NCI-H510A (cell line): ENCODE data around the gene PPM1M.

Experiments used
- DNase-seq: peaks from one replicate; lab custom pipeline; 2025; lab: John Stamatoyannopoulos, UW

PPM1M gene

DNA sequence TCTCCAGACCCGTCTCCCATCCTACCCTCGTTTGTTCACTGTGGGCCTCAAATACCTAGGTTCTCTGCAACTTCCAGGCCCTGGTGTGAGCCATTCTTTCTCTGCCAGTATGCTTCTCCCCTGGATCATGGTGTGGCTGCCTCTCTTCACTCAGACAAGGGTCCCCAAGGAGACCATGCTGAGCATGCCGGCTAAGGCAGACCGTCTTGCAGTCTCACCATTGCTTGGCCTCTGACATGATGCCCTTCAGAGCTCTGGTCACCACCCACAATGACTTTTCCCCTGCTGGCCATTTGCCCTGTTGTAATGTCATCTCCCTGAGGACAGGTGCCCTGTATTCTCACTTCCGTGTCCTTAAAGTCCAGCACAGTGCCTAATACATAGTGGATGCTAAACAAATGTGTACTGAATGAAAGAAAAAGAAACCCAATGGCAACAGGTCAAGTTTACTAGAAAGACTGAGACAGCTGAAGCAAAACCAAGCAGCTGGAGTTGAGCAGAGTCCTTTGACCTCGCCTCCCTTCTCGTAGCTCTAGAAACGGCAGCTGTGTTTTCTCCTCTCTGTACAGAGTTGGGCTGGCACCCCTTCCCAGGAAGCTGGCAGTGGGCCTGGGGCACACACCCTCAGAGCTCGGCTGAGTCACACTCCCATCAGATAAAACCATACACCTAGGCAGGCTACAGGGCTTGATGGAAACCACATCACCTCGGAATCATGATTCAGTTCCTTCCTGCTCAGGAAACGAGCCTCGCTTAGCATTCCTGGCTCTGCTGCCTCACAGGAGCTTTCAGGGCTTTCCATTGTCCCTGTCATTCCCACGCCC, 28.8 kb upstream of the PPM1M start:
- DNase-seq: no peak

GRCh38 chr3:52217409-52217805, 28.2 kb upstream of the PPM1M start:
- no peak for DNase-seq

DNA sequence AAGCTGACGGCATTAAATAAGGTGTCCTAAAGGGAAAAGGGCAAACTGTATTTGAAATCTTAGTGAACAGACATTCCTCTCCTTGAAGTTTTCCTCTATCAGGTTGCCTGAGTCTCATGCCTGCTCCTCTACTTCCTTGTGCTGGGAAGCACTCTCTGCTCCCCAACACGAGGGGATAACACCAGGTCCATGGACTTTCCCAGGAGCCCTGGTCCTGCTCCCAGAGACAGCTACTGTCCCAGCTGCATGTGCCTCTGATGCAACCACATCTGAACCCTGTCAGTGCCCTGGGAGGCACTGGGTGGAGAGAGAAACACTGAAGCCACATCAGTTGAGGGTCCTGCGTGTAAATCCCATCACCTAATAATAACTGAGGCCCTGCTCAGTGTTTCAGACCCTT, 27.5 kb upstream of the PPM1M start:
- no peak for DNase-seq

DNA sequence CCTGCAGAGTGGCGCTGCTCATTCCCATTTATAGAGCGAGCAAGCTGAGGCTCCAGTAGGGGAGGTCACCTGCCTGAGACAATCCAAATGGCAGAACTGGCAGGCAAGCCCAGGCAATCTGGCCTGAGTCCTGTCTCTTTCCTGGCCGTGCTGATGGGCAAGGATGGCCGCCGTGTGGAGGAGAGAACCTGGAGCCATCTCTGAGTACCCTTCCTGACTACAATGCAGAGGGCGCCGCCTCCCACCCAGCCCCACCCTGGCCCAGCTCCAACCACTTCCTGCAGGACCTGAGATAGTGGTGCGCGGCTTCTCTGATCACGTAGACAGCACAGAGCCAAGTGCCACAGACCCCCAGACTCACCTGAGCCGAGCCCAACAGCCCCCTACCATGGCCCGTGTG, 27.1 kb upstream of the PPM1M start:
- no peak for DNase-seq

DNA sequence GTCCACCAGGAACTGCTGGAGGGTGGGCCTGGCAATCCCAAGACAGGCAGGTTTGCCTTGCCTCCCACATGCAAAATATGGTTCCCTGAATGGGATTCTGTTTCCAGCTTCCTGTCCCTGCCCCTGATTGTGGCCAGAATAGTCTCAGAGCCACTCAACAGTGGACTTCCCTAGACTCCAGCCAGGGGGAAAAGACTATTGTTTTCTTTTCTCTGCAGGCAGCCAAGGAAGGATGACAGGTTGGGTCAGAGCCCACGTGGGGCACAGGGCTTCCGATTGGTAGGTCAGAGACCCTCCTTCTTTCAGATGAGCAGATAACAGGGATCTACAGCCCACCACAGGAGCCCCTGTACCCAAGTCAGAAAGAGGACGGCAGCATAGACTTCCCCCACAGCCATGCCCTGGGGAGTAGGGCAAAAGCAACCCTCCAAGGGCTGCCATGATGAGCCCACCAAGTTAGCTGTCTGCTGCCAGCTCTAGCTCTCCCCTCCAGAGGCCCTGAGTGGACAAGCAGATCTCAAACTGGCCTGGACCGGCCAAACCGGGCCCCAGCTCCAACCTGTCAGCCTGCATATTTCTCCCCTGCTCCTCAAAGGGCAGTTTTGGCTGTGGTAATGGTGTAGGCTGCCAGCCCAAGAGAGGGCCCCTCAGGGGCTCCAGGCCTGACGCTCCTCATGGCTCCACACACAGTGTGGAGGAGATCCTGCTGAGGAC, 26.5 kb upstream of the PPM1M start:
- no peak for DNase-seq

- DNase-seq: peak; percentile 13
Observed at GRCh38 chr3:52220380-52221026, 25.1 kb upstream of the PPM1M start.

- no peak for DNase-seq
Observed at GRCh38 chr3:52221141-52221562, 24.4 kb upstream of the PPM1M start.

DNA sequence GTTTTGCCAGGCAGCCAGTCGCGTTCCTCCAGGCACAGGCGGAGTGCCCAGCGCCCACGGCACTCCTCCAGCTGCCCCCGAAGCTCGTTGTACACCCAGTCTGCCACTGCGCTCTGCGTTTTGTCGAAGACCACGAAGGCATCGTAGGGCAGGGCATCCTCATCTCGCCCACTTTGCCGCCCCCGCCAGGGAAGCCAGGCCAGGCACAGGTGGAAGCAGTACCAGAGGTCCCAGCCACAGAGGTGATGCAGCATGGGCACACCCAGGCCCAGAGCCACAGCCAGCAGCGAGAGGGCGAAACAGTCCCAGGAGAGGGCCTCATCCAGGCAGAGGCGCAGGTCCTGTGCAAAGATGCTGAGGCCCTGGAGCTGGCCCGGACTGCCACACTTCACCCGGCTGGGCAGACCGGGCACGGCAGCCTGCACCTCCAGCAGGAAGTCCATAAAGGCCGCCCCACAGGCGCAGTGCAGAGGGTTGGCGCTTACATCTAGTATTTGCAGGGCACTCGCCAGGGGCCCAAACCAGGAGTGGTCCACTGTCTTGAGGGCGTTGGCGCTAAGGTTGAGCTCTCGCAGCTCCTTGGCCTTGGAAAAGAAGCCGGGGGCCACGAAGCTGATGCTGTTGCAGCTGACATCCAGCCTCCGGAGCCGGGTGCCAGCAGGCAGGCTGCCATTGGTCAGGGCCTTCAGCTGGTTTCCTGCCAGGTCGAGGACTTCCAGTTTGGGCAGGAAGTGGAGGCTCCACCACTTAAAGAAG, 23.8 kb upstream of the PPM1M start:
- DNase-seq: no peak

- no peak for DNase-seq
Observed at GRCh38 chr3:52222319-52223221, 23.0 kb upstream of the PPM1M start.

GRCh38 chr3:52223449-52224408, 21.8 kb upstream of the PPM1M start:
- no peak for DNase-seq

- peak; percentile 64 for DNase-seq
Observed at GRCh38 chr3:52225452-52226228, 19.9 kb upstream of the PPM1M start, which contains the start of gene TLR9. Gene TLR9 (minus strand): TSS chr3:52225645. CDS start chr3:52225529, 116 bp downstream.

DNA sequence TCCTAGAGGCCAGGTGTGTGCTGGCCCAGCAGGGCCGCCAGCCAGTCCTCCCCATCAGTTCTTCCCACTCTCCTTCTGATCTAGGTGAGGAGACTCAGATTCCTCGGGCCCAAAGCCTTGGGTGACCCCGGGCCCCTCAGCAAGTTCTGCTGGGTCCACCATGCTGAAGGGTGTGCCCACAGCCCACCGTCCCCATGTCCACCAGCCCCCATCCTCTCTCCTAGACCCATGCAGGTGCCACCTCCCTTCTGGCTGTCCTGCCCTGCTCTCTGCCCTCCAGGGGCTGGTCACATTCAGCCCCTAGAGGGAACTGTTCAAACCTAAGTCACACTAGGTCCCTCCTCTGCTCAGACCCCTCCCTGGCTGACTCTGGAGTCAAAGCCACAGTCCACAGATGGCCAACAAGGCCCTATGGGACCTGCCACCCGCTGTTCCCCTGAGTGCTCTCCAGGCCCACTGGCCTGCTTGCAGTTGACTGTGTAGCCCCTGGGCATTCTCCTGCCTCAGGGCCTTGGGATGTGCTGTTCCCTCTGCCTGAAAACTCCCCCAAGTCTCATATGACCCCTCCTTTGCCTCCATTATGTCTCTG, 19.2 kb upstream of the PPM1M start:
- DNase-seq: no peak

GRCh38 chr3:52227117-52227516, 18.4 kb upstream of the PPM1M start:
- no peak for DNase-seq

GRCh38 chr3:52227766-52228165, 17.8 kb upstream of the PPM1M start:
- no peak for DNase-seq

DNA sequence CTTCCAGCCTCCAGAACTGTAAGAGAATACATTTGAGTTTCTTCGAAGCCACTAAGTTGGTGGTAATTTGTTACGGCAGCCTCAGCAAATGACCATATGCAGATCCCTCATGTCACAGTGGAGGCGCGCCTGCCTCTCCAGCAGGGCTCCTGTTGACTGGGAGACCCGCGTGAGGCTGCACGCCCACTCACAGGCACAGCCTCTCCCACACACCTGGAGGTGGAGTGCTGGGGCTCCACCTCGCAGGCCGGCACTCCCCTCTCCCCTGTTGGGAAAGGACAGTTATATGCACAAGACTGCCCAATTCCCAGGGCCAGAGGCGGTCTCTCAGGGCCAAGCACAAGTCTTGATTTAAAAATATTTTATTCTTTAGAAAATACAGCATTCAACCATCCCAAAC, 17.3 kb upstream of the PPM1M start:
- DNase-seq: no peak

DNA sequence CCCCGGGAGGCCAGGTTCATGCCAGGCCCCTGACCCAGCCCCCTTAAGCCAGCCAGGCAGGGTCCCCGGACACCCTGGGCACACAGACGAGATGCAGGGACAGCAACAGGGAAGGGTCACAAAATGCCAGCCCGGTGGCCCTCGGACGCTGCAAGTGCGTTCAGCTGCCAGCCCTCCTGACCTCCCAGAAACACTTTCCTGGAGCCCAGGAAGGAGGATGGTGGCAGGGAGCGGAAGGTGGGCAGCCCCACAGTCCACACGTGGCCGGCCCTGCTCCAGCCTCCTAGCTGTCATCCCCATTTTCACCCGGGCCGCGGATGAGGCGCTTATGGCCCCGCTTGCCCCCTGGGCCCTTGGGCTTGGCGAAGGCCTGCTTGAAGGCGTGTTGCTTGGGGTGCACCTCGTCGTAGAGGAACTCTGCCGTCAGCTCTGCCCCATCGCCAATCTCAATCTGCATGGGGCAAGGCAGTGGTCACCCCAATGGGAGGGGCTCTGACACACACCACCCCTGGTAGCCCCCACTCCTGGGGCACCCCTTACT, 16.7 kb upstream of the PPM1M start:
- no peak for DNase-seq

DNA sequence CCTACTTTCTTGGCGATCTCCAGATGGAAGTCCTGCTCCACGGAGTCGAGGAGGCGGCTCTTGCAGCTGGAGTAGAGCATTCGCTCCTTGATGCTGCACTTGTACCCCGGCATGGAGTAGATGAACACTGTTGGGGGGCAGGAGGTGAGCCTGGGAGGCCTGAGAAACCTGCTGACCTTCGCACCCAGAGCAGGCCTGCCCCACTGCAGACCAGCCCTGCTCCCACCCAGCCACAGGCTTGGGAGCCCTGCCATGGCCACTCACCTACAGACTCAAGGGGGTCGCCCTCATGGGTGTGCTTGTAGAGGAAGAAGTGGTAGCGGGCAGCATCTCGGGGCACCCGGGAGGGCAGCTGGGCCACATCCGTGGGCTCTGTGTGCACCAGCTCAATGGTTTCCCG, 15.9 kb upstream of the PPM1M start:
- no peak for DNase-seq

GRCh38 chr3:52230461-52230860, 15.1 kb upstream of the PPM1M start:
- DNase-seq: no peak
